Astrocyte (in vitro differentiated cells and primary cell): Measurements from ENCODE around the gene CATSPERZ.

Experiments used
- CTCF ChIP-seq: IDR thresholded peaks from 2 replicates; pipeline ENCODE4 v1.5.1; 2011; ENCODE audit warnings: low read depth, mild to moderate bottlenecking, inconsistent platforms, low read length, moderate library complexity; ENCODE audit not compliant: insufficient read depth
- EZH2 ChIP-seq: IDR thresholded peaks from 2 replicates; pipeline ENCODE4 v1.6.1; 2012; ENCODE audit warnings: mild to moderate bottlenecking, low read length, inconsistent platforms; ENCODE audit not compliant: insufficient read depth

- TF ChIP-seq CTCF (no peak), EZH2 (no peak)
Measured at GRCh38 chr11:64317961-64318765, 18.0 kb downstream of the CATSPERZ start, which contains the start of gene PRDX5.
